Raji (cell line): ENCODE data around the gene SSBP2.

Experiments used
- POLR2A ChIP-seq: IDR thresholded peaks from 2 replicates; pipeline ENCODE4 v1.6.1; 2011; ENCODE audit warnings: low read depth, low read length, control low read depth; ENCODE audit not compliant: insufficient read depth

The SSBP2 gene

GRCh38 chr5:81607693-81608092 lies 143.2 kb downstream of the SSBP2 start:
- TF ChIP-seq POLR2A: no peak

- TF ChIP-seq POLR2A: no peak
Observed at GRCh38 chr5:81606150-81606549, 144.7 kb downstream of the SSBP2 start.

- TF ChIP-seq POLR2A: no peak
Observed at GRCh38 chr5:81605299-81605698, 145.6 kb downstream of the SSBP2 start.

- no peak for TF ChIP-seq POLR2A
Observed at GRCh38 chr5:81604193-81604592, 146.7 kb downstream of the SSBP2 start.

- no peak for TF ChIP-seq POLR2A
Observed at GRCh38 chr5:81601919-81602318, 149.0 kb downstream of the SSBP2 start.

- no peak for TF ChIP-seq POLR2A
Observed at GRCh38 chr5:81590498-81591384, 160.2 kb downstream of the SSBP2 start.

- no peak for TF ChIP-seq POLR2A
Observed at GRCh38 chr5:81579262-81579924, 171.5 kb downstream of the SSBP2 start.

- no peak for TF ChIP-seq POLR2A
Observed at GRCh38 chr5:81577091-81577490, 173.8 kb downstream of the SSBP2 start.

- no peak for TF ChIP-seq POLR2A
Observed at GRCh38 chr5:81575924-81576323, 175.0 kb downstream of the SSBP2 start.

- no peak for TF ChIP-seq POLR2A
Observed at GRCh38 chr5:81572201-81572600, 178.7 kb downstream of the SSBP2 start.

GRCh38 chr5:81558188-81558587 lies 192.7 kb downstream of the SSBP2 start:
- no peak for TF ChIP-seq POLR2A

GRCh38 chr5:81556809-81557208 lies 194.1 kb downstream of the SSBP2 start:
- no peak for TF ChIP-seq POLR2A

- no peak for TF ChIP-seq POLR2A
Observed at GRCh38 chr5:81555865-81556264, 195.0 kb downstream of the SSBP2 start.

GRCh38 chr5:81554647-81555046 lies 196.2 kb downstream of the SSBP2 start:
- no peak for TF ChIP-seq POLR2A

- TF ChIP-seq POLR2A: no peak
Observed at GRCh38 chr5:81553567-81554212, 197.2 kb downstream of the SSBP2 start.
